CD4-positive, CD25-positive, alpha-beta regulatory T cell (primary cell): ENCODE results near the gene SETD1B. TPM values are rescaled to one million over a fixed set of nuclear protein-coding genes. Genes with fewer than 3 reads are reported as not detected.
A peak's percentile ranks its signal among the peaks of the same experiment; 100 is the strongest.

Experiments used
- ATAC-seq, 2 donors: fragments of 150-1000 bp; cut with Tn5 transposase; one replicate each; pipeline ENCODE4 v1.10.0; 2021; ENCODE audit warnings: low read depth in 2 of 2, moderate number of reproducible peaks in 2 of 2, moderate library complexity in 1 of 2
- DNase-seq, 3 donors: peaks; one replicate each; pipeline versions ENCODE4 v3.0.0 to v3.0.0-alpha.2; 2012 to 2022; ENCODE audit warnings: mixed read lengths in 1 of 3
- H3K27ac ChIP-seq: one replicate; pipeline ENCODE4 v1.7.0; 2013; ENCODE audit warnings: mild to moderate bottlenecking, low read length; ENCODE audit not compliant: insufficient read depth, poor library complexity, severe bottlenecking
- H3K27me3 ChIP-seq: one replicate; pipeline ENCODE4 v1.7.0; 2013; ENCODE audit warnings: low read length; ENCODE audit not compliant: control insufficient read depth, insufficient read depth
- H3K36me3 ChIP-seq: one replicate; pipeline ENCODE4 v1.7.0; 2013; ENCODE audit warnings: mild to moderate bottlenecking, low read length, moderate library complexity; ENCODE audit not compliant: control insufficient read depth, insufficient read depth
- H3K4me1 ChIP-seq: 2 replicates; pipeline ENCODE4 v1.7.0; 2013; ENCODE audit warnings: mild to moderate bottlenecking, low read length; ENCODE audit not compliant: insufficient read depth, control insufficient read depth, poor library complexity, severe bottlenecking
- H3K4me3 ChIP-seq: one replicate; pipeline ENCODE4 v1.7.0; 2013; ENCODE audit warnings: low read depth, mild to moderate bottlenecking, low read length, moderate library complexity
- H3K9me3 ChIP-seq, 2 experiments: 1 replicate in 1 of 2; 2 replicates in 1 of 2; pipeline ENCODE4 v1.7.0; 2013; ENCODE audit warnings: low read length in 2 of 2, mild to moderate bottlenecking in 1 of 2, moderate library complexity in 1 of 2; ENCODE audit not compliant: control insufficient read depth in 2 of 2
- H3K27ac Mint-ChIP-seq, 3 donors: one replicate each; pipeline ENCODE4 v1.8.0; 2020 to 2022; ENCODE audit warnings: mild to moderate bottlenecking in 3 of 3, mixed read lengths in 3 of 3, moderate library complexity in 2 of 3
- H3K27me3 Mint-ChIP-seq: one replicate; pipeline ENCODE4 v1.8.0; 2022; ENCODE audit warnings: mild to moderate bottlenecking, mixed read lengths
- H3K36me3 Mint-ChIP-seq: one replicate; pipeline ENCODE4 v1.8.0; 2020; ENCODE audit warnings: mixed read lengths
- H3K4me1 Mint-ChIP-seq, 4 donors: one replicate each; pipeline ENCODE4 v1.8.0; 2020 to 2022; ENCODE audit warnings: mixed read lengths in 4 of 4, mild to moderate bottlenecking in 1 of 4
- H3K4me3 Mint-ChIP-seq, 4 donors: one replicate each; pipeline ENCODE4 v1.8.0; 2020 to 2022; ENCODE audit warnings: mild to moderate bottlenecking in 4 of 4, mixed read lengths in 4 of 4, moderate library complexity in 3 of 4
- H3K9me3 Mint-ChIP-seq, 7 donors: one replicate each; pipeline ENCODE4 v1.8.0; 2020 to 2022; ENCODE audit warnings: mixed read lengths in 7 of 7, mild to moderate bottlenecking in 3 of 7, moderate library complexity in 2 of 7
- polyA plus RNA-seq, 4 donors: library from polyadenylated mRNA; unstranded; fragments of 300-500 nt; fragmentation: Illumina TruSeq; gene quantifications; one replicate each; pipeline ENCODE4 v1.2.3, GENCODE V29; 2021
- total RNA-seq: library from RNA; stranded (reverse); gene quantifications from one replicate; pipeline ENCODE4 v1.2.3, GENCODE V29; 2022

Gene SETD1B
- total and polyA plus RNA-seq, 5 donors from 2014 or later: 1.2 to 118 (median 1.8) TPM

DNA sequence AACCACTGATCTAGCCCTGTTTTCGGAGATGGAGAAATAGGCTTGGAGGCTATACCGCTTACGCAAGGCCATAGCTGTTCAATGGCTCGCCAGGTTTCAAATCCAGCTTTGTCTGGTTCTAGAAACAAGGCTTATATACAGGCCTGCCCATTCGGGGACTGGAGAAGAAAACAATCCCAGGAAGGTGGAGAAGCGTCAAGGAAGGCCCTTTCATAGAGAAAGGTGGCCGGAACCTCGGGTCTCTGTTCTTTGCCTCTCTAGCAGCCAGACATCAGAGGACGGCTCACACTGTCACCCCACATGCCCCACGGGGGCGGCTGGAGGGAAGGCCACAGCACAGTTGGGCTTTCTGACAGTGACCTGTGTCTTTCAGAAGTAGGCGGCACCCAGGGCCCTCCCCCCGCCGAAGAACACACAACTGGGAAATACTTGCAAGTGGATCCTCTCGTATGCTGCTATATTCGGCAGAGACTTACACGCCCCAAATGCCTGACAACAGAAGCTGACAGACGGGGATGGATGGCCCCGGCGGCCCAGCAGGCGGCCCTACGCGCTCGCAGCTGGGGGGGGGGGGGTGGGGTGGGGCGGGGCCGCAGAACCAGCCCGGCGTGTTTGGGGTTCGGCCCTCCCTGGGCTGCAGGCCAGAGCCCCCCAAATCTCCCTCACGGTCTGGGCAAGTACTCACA, 4.5 kb upstream of the SETD1B start:
- Mint-ChIP-seq H3K27ac (peak overlapping the region; percentile 91 to 99 (median 93)), H3K36me3 (peaks cover 23% of the 10 kb centered on the region), H3K27me3 (peaks cover 30% of the 10 kb centered on the region), H3K4me3 (peak overlapping the region; percentile 90 to 98 (median 93)), H3K9me3 (no peaks in the 10 kb centered on the region), H3K4me1 (peaks cover 0 to 58% (median 39%) of the 10 kb centered on the region in 4 donors)
- no peak for ATAC-seq
- Histone ChIP-seq H3K9me3 (no peaks in the 10 kb centered on the region), H3K36me3 (peaks cover 25% of the 10 kb centered on the region), H3K4me3 (peak overlapping the region; percentile 65), H3K4me1 (peaks cover 57% of the 10 kb centered on the region), H3K27ac (peak overlapping the region; percentile 94), H3K27me3 (no peaks in the 10 kb centered on the region)
- peak; percentile 49 to 84 (median 68) for DNase-seq

DNA sequence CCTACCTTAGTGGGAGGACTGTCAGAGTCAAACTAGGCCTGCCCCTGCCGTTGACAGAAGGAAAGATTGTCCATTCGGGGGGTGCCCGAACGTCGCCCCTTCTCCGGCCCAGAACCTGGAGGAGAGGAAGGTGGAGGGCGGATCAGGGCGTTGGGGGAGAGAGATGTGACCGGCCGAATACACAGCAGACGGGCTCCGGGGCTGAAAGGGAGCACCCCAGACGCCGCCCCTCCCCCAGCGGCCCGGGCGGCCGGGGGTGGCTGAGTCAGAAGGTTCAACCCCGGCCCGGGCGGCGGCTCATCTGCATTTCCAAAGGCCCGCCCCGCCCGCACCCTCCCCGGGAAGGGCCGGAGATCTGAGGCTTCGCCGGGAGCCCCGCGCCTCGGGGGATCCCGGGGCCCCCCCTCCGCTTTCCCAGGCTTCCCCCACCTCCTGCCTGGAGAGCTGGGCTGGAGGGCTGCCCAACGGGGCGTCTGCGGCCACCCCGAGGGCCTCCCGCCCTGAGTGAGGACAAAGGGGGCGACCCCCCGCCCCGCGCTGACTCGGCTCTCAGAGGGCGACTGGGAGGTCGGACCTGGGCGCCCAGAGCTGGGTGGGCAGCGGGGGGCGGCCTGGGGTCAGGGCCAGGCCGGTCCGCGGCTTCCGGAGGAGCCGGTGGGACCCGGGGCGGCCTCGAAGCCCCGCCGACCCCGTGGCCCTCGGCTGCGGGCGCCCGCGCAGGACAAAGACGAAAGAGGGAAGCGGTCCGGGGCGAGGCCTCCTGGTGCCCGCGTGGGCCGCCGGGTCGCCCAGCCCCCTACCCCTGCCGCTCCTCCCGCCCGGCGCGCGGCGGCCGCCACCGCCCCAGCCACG, 3.7 kb upstream of the SETD1B start:
- peaks cover 0 to 50% (median 32%) of the 10 kb centered on the region in 4 donors for H3K4me1 Mint-ChIP-seq
- H3K27ac Mint-ChIP-seq: peak overlapping the region; percentile 91 to 99 (median 93)
- H3K27me3 Mint-ChIP-seq: peaks cover 23% of the 10 kb centered on the region
- peak overlapping the region; percentile 55 for H3K4me3 ChIP-seq
- H3K4me3 Mint-ChIP-seq: peak overlapping the region; percentile 74 to 93 (median 92)
- H3K9me3 Mint-ChIP-seq: no peaks in the 10 kb centered on the region
- peaks cover 25% of the 10 kb centered on the region for H3K36me3 ChIP-seq
- peak overlapping the region; percentile 94 for H3K27ac ChIP-seq
- no peaks in the 10 kb centered on the region for H3K9me3 ChIP-seq
- DNase-seq (peak; percentile 67 to 85 (median 68)), ATAC-seq (peak in 1 of 2 donors; percentile 3)
- H3K36me3 Mint-ChIP-seq: peaks cover 21% of the 10 kb centered on the region
- peaks cover 52% of the 10 kb centered on the region for H3K4me1 ChIP-seq
- no peaks in the 10 kb centered on the region for H3K27me3 ChIP-seq

GRCh38 chr12:121800694-121801594, 2.9 kb upstream of the SETD1B start:
- H3K9me3 Mint-ChIP-seq: no peaks in the 10 kb centered on the region
- Histone ChIP-seq H3K27ac (peak overlapping the region; percentile 94), H3K9me3 (no peaks in the 10 kb centered on the region), H3K4me3 (peak overlapping the region; percentile 93), H3K36me3 (peaks cover 18% of the 10 kb centered on the region), H3K4me1 (peaks cover 52% of the 10 kb centered on the region), H3K27me3 (no peaks in the 10 kb centered on the region)
- H3K4me1 Mint-ChIP-seq: peaks cover 0 to 46% (median 28%) of the 10 kb centered on the region in 4 donors
- H3K27ac Mint-ChIP-seq: peak overlapping the region; percentile 99 to 100 (median 99)
- DNase-seq (peak; percentile 66 to 77 (median 72)), ATAC-seq (peak in 1 of 2 donors; percentile 4)
- H3K27me3 Mint-ChIP-seq: peaks cover 21% of the 10 kb centered on the region
- H3K36me3 Mint-ChIP-seq: peaks cover 21% of the 10 kb centered on the region
- peak overlapping the region; percentile 95 to 100 (median 97) for H3K4me3 Mint-ChIP-seq

GRCh38 chr12:121801595-121802484, 2.0 kb upstream of the SETD1B start:
- Histone ChIP-seq H3K27me3 (no peaks in the 10 kb centered on the region), H3K9me3 (no peaks in the 10 kb centered on the region), H3K4me1 (peaks cover 55% of the 10 kb centered on the region), H3K27ac (peak overlapping the region; percentile 94), H3K4me3 (peak overlapping the region; percentile 93), H3K36me3 (peaks cover 16% of the 10 kb centered on the region)
- peak; percentile 43 to 52 for ATAC-seq
- DNase-seq: peak; percentile 40 to 96 (median 86)
- no peaks in the 10 kb centered on the region for H3K9me3 Mint-ChIP-seq
- H3K27ac Mint-ChIP-seq: peak overlapping the region; percentile 99 to 100 (median 99)
- H3K27me3 Mint-ChIP-seq: peaks cover 21% of the 10 kb centered on the region
- peaks cover 0 to 46% (median 28%) of the 10 kb centered on the region in 4 donors for H3K4me1 Mint-ChIP-seq
- H3K4me3 Mint-ChIP-seq: peak overlapping the region; percentile 95 to 100 (median 97)
- H3K36me3 Mint-ChIP-seq: peaks cover 25% of the 10 kb centered on the region

- DNase-seq: no peak
- H3K36me3 Mint-ChIP-seq: peaks cover 25% of the 10 kb centered on the region
- Histone ChIP-seq H3K27me3 (no peaks in the 10 kb centered on the region), H3K4me1 (peaks cover 55% of the 10 kb centered on the region), H3K4me3 (peak overlapping the region; percentile 93), H3K27ac (peak overlapping the region; percentile 94), H3K9me3 (no peaks in the 10 kb centered on the region), H3K36me3 (peaks cover 16% of the 10 kb centered on the region)
- no peak for ATAC-seq
- H3K4me3 Mint-ChIP-seq: peak overlapping the region; percentile 95 to 100 (median 97)
- peak overlapping the region; percentile 99 to 100 (median 99) for H3K27ac Mint-ChIP-seq
- H3K27me3 Mint-ChIP-seq: peaks cover 21% of the 10 kb centered on the region
- no peaks in the 10 kb centered on the region for H3K9me3 Mint-ChIP-seq
- H3K4me1 Mint-ChIP-seq: peaks cover 0 to 43% (median 28%) of the 10 kb centered on the region in 4 donors
Observed at GRCh38 chr12:121802485-121802842, 1.3 kb upstream of the SETD1B start.

DNA sequence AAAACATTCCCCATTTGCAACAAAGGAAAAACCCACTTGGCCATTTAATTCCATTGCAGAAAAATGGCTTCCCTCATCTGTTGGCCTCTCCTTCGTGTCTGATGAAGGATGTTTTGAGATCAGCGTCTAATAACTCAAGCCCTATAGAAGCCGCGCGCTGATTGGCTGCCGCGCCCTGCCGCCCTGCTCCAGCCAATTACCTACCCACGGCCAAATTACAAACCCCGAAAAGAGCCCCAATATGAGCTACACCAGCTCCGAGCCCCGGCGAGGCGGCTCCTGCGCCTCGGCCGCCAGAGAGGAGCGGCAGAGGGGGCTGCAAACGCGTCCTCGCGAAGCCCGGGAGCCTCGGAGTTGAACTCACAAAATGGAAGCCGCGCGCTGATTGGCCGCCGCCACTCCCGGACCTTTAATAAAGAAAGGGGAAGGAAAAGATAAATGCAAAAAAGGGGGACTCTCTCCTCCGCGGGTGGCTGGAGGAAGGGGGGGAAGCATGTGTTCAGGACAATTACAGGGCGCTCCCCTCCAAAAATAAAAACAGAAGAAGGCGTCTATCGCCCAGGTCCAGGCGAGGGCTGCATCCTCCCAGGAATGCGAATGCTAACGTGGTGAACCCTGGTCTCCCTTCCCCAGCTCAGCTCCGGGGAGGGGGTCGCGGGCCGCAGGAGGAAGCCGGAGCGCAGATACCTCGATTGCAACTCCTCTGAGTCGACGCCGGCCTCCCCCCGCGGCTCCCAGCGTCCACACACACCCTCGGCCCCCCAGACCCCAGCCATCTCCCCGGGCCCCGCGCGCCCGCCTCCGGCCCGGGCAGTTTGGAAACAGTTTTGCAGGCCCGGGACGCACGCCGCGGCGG, 738 bp upstream of the SETD1B start:
- H3K9me3 Mint-ChIP-seq: no peaks in the 10 kb centered on the region
- H3K4me3 Mint-ChIP-seq: peak overlapping the region; percentile 95 to 100 (median 97)
- peak overlapping the region; percentile 99 to 100 (median 99) for H3K27ac Mint-ChIP-seq
- peaks cover 0 to 43% (median 27%) of the 10 kb centered on the region in 4 donors for H3K4me1 Mint-ChIP-seq
- H3K27ac ChIP-seq: peak overlapping the region; percentile 94
- DNase-seq (peak; percentile 80 to 98 (median 95)), ATAC-seq (peak; percentile 55 to 60)
- no peaks in the 10 kb centered on the region for H3K9me3 ChIP-seq
- peaks cover 15% of the 10 kb centered on the region for H3K36me3 ChIP-seq
- peaks cover 55% of the 10 kb centered on the region for H3K4me1 ChIP-seq
- H3K36me3 Mint-ChIP-seq: peaks cover 25% of the 10 kb centered on the region
- H3K27me3 ChIP-seq: no peaks in the 10 kb centered on the region
- H3K4me3 ChIP-seq: peak overlapping the region; percentile 93
- peaks cover 21% of the 10 kb centered on the region for H3K27me3 Mint-ChIP-seq
